Naive B cell (primary cell): Measurements from ENCODE around the gene MAN2B1. TPM values are rescaled to one million over a fixed set of nuclear protein-coding genes. Genes with fewer than 3 reads are reported as not detected.
"Not testable (repeated sequence)": the region's sequence is repeated elsewhere in the genome, so short reads cannot be mapped to it uniquely, and the experiment has no call there.

Source experiments
- ATAC-seq, 2 donors: fragments of 150-1000 bp; cut with Tn5 transposase; 2 replicates each; pipeline ENCODE4 v1.10.0; 2021; ENCODE audit warnings: low read depth in 2 of 2, mild to moderate bottlenecking in 2 of 2, moderate library complexity in 2 of 2
- DNase-seq: peaks from one replicate; pipeline ENCODE4 v3.0.0; 2022
- H3K27ac Mint-ChIP-seq, 6 donors: one replicate each; pipeline ENCODE4 v1.8.0; 2020 to 2022; ENCODE audit warnings: mild to moderate bottlenecking in 6 of 6, mixed read lengths in 6 of 6, moderate library complexity in 5 of 6, inconsistent platforms in 2 of 6
- H3K27me3 Mint-ChIP-seq, 3 donors: one replicate each; pipeline ENCODE4 v1.8.0; 2021 to 2022; ENCODE audit warnings: mixed read lengths in 3 of 3, mild to moderate bottlenecking in 1 of 3
- H3K36me3 Mint-ChIP-seq, 2 donors: one replicate each; pipeline ENCODE4 v1.8.0; 2020 to 2022; ENCODE audit warnings: mixed read lengths in 2 of 2, inconsistent platforms in 1 of 2, mild to moderate bottlenecking in 1 of 2
- H3K4me1 Mint-ChIP-seq, 3 donors: one replicate each; pipeline ENCODE4 v1.8.0; 2020 to 2022; ENCODE audit warnings: mixed read lengths in 3 of 3, inconsistent platforms in 1 of 3, mild to moderate bottlenecking in 1 of 3, moderate library complexity in 1 of 3
- H3K4me3 Mint-ChIP-seq, 8 donors: one replicate each; pipeline ENCODE4 v1.8.0; 2020 to 2022; ENCODE audit warnings: mild to moderate bottlenecking in 8 of 8, mixed read lengths in 8 of 8, moderate library complexity in 8 of 8, inconsistent platforms in 2 of 8
- H3K9me3 Mint-ChIP-seq, 7 donors: one replicate each; pipeline ENCODE4 v1.8.0; 2020 to 2022; ENCODE audit warnings: mixed read lengths in 7 of 7, mild to moderate bottlenecking in 5 of 7, inconsistent platforms in 2 of 7, moderate library complexity in 1 of 7
- polyA plus RNA-seq, 6 donors: library from polyadenylated mRNA; unstranded; fragments of 300-500 nt; fragmentation: Illumina TruSeq; gene quantifications; one replicate each; pipeline ENCODE4 v1.2.3, GENCODE V29; 2021; ENCODE audit warnings: low read depth in 6 of 6

The MAN2B1 gene
- polyA plus RNA-seq, result 10 to 100 TPM; 64.1 to 97.0 (median 76.9) TPM

GRCh38 chr19:12666265-12667048, at the start of gene MAN2B1, which contains the start of gene WDR83:
TSS of gene MAN2B1 (minus strand) at chr19:12666742. CDS start at chr19:12666701, 41 bp downstream.
TSS of gene WDR83 (plus strand) at chr19:12666807. CDS start at chr19:12669791, 2,984 bp downstream.
- Mint-ChIP-seq H3K27ac (peak within 1 kb of the TSS; percentile 100), H3K9me3 (no peaks in the 10 kb centered on the region), H3K36me3 (no peaks in the 10 kb centered on the region), H3K4me1 (peaks cover 36 to 67% (median 53%) of the 10 kb centered on the region in 3 donors), H3K4me3 (peak within 1 kb of the TSS; percentile 91 to 100 (median 99)), H3K27me3 (no peaks in the 10 kb centered on the region)
- DNase-seq (peak; percentile 85), ATAC-seq (peak; percentile 61 to 63)

- ATAC-seq (no peak), DNase-seq (no peak)
- Mint-ChIP-seq H3K9me3 (no peaks in the 10 kb centered on the region), H3K4me3 (peak overlapping the region in 1 of 8 donors; percentile 36), H3K4me1 (peaks cover 6 to 24% (median 7%) of the 10 kb centered on the region in 3 donors), H3K27ac (peak overlapping the region in 2 of 6 donors; percentile 9 to 42), H3K36me3 (no peaks in the 10 kb centered on the region), H3K27me3 (no peaks in the 10 kb centered on the region)
These were observed 49.4 kb upstream of the MAN2B1 start for GRCh38 chr19:12715929-12716328.

GRCh38 chr19:12715102-12715501, 48.6 kb upstream of the MAN2B1 start:
- DNase-seq (no peak), ATAC-seq (no peak)
- Mint-ChIP-seq H3K36me3 (peaks cover 0 to 7% of the 10 kb centered on the region in 2 donors), H3K4me3 (no peak overlapping the region), H3K27me3 (no peaks in the 10 kb centered on the region), H3K27ac (no peak overlapping the region), H3K9me3 (no peaks in the 10 kb centered on the region), H3K4me1 (peaks cover 0 to 17% (median 0%) of the 10 kb centered on the region in 3 donors)

GRCh38 chr19:12713304-12713703, 46.8 kb upstream of the MAN2B1 start:
- not testable (repeated sequence) for H3K4me3 Mint-ChIP-seq, H3K36me3 Mint-ChIP-seq, H3K4me1 Mint-ChIP-seq, DNase-seq, H3K27me3 Mint-ChIP-seq, ATAC-seq, H3K27ac Mint-ChIP-seq, H3K9me3 Mint-ChIP-seq

GRCh38 chr19:12712077-12712476, 45.5 kb upstream of the MAN2B1 start:
- DNase-seq, ATAC-seq, H3K4me3 Mint-ChIP-seq, H3K36me3 Mint-ChIP-seq, H3K27ac Mint-ChIP-seq, H3K27me3 Mint-ChIP-seq, H3K9me3 Mint-ChIP-seq, H3K4me1 Mint-ChIP-seq: not testable (repeated sequence)

GRCh38 chr19:12711187-12711586, 44.6 kb upstream of the MAN2B1 start:
- Mint-ChIP-seq H3K9me3 (no peaks in the 10 kb centered on the region), H3K4me1 (no peaks in the 10 kb centered on the region), H3K27ac (no peak overlapping the region), H3K4me3 (no peak overlapping the region), H3K27me3 (no peaks in the 10 kb centered on the region), H3K36me3 (peaks cover 0 to 7% of the 10 kb centered on the region in 2 donors)
- ATAC-seq (no peak), DNase-seq (no peak)

GRCh38 chr19:12708641-12709040, 42.1 kb upstream of the MAN2B1 start:
- Mint-ChIP-seq H3K27ac (no peak overlapping the region), H3K4me1 (no peaks in the 10 kb centered on the region), H3K36me3 (peaks cover 0 to 9% of the 10 kb centered on the region in 2 donors), H3K4me3 (no peak overlapping the region), H3K9me3 (no peaks in the 10 kb centered on the region), H3K27me3 (no peaks in the 10 kb centered on the region)
- DNase-seq (no peak), ATAC-seq (no peak)

- DNase-seq (no peak), ATAC-seq (no peak)
- peaks cover 0 to 16% of the 10 kb centered on the region in 2 donors for H3K36me3 Mint-ChIP-seq
- no peak overlapping the region for H3K4me3 Mint-ChIP-seq
- no peak overlapping the region for H3K27ac Mint-ChIP-seq
- H3K9me3 Mint-ChIP-seq, result no peaks in the 10 kb centered on the region
- no peaks in the 10 kb centered on the region for H3K4me1 Mint-ChIP-seq
- no peaks in the 10 kb centered on the region for H3K27me3 Mint-ChIP-seq
These were observed 39.8 kb upstream of the MAN2B1 start for GRCh38 chr19:12706332-12706718.

- no peaks in the 10 kb centered on the region for H3K27me3 Mint-ChIP-seq
- no peak overlapping the region for H3K27ac Mint-ChIP-seq
These were observed 39.3 kb upstream of the MAN2B1 start for GRCh38 chr19:12705654-12706331.

GRCh38 chr19:12705169-12705568, 38.6 kb upstream of the MAN2B1 start:
- Mint-ChIP-seq H3K27ac (peak overlapping the region in 1 of 6 donors; percentile 37), H3K4me1 (no peaks in the 10 kb centered on the region), H3K36me3 (peaks cover 0 to 10% of the 10 kb centered on the region in 2 donors), H3K27me3 (no peaks in the 10 kb centered on the region), H3K9me3 (no peaks in the 10 kb centered on the region), H3K4me3 (no peak overlapping the region)
- ATAC-seq (no peak), DNase-seq (no peak)

More at GRCh38 chr19:12705654-12706331, 39.3 kb upstream of the MAN2B1 start:
- Mint-ChIP-seq H3K4me1 (no peaks in the 10 kb centered on the region), H3K4me3 (no peak overlapping the region), H3K36me3 (peaks cover 0 to 16% of the 10 kb centered on the region in 2 donors), H3K9me3 (no peaks in the 10 kb centered on the region)
- DNase-seq (no peak), ATAC-seq (no peak)

- Mint-ChIP-seq H3K4me3 (no peak overlapping the region), H3K27ac (peak overlapping the region in 1 of 6 donors; percentile 44), H3K9me3 (no peaks in the 10 kb centered on the region), H3K27me3 (no peaks in the 10 kb centered on the region), H3K4me1 (peaks cover 0 to 3% (median 2%) of the 10 kb centered on the region in 3 donors), H3K36me3 (peaks cover 0 to 10% of the 10 kb centered on the region in 2 donors)
- DNase-seq (no peak), ATAC-seq (peak in 1 of 2 donors; percentile 45)
These were observed 36.5 kb upstream of the MAN2B1 start for GRCh38 chr19:12703046-12703445.

GRCh38 chr19:12701596-12702282, 35.2 kb upstream of the MAN2B1 start:
- Mint-ChIP-seq H3K27ac (no peak overlapping the region), H3K27me3 (no peaks in the 10 kb centered on the region), H3K4me1 (peaks cover 1 to 4% (median 4%) of the 10 kb centered on the region in 3 donors), H3K9me3 (no peaks in the 10 kb centered on the region), H3K4me3 (peak overlapping the region in 2 of 8 donors; percentile 37 to 61), H3K36me3 (peaks cover 0 to 10% of the 10 kb centered on the region in 2 donors)
- DNase-seq, result no peak
- no peak for ATAC-seq

GRCh38 chr19:12698138-12698537, 31.6 kb upstream of the MAN2B1 start:
- H3K27me3 Mint-ChIP-seq, result no peaks in the 10 kb centered on the region
- H3K4me1 Mint-ChIP-seq, result peaks cover 4 to 12% (median 5%) of the 10 kb centered on the region in 3 donors
- no peak for ATAC-seq
- DNase-seq, result no peak
- H3K9me3 Mint-ChIP-seq, result no peaks in the 10 kb centered on the region
- peak overlapping the region in 5 of 6 donors; percentile 41 to 98 (median 71) for H3K27ac Mint-ChIP-seq
- H3K36me3 Mint-ChIP-seq, result peaks cover 0 to 2% of the 10 kb centered on the region in 2 donors
- peak overlapping the region; percentile 52 to 87 (median 74) for H3K4me3 Mint-ChIP-seq
